ENCODE data around the gene CNTNAP2. TPM values are rescaled to one million over a fixed set of nuclear protein-coding genes. Genes with fewer than 3 reads are reported as not detected.

The CNTNAP2 gene
- total RNA-seq, 4 donors from 2014 or later: 0.42 TPM; not detected in 3

DNA sequence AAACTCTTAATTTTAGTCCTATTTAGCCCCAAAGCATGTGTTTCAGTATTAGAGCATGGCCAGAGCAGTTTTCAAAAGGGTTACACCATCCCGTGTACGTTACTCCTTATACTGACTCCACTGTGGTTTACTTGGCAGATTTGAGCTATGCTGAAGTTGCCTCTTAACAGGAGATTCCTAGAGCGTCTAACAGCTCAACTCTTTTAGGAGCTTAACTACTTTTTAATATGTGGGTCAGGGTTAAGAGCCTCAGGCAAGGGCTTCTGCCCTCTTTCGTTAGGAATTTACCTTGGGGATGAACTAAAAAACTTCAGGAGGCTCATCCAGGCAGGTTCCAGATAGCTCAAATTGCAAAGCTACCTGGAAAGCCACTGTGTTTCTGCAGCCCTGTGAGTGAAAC is 1799.2 kb downstream of the CNTNAP2 start:
- Histone ChIP-seq H3K4me3 (no peak overlapping the region), H3K4me1 (peaks cover 0 to 9% (median 0%) of the 10 kb centered on the region in 4 donors), H3K27me3 (no peaks in the 10 kb centered on the region), H3K9me3 (no peaks in the 10 kb centered on the region), H3K27ac (no peak overlapping the region), H3K36me3 (no peaks in the 10 kb centered on the region)
- no peak for DNase-seq (ENCODE audit: low spot score in 2 of 2)
- no peak for TF ChIP-seq POLR2A (IDR thresholded peaks at IDR 0.05)
- no peak for TF ChIP-seq EP300 (IDR thresholded peaks at IDR 0.05)
- TF ChIP-seq, protein P1, sequence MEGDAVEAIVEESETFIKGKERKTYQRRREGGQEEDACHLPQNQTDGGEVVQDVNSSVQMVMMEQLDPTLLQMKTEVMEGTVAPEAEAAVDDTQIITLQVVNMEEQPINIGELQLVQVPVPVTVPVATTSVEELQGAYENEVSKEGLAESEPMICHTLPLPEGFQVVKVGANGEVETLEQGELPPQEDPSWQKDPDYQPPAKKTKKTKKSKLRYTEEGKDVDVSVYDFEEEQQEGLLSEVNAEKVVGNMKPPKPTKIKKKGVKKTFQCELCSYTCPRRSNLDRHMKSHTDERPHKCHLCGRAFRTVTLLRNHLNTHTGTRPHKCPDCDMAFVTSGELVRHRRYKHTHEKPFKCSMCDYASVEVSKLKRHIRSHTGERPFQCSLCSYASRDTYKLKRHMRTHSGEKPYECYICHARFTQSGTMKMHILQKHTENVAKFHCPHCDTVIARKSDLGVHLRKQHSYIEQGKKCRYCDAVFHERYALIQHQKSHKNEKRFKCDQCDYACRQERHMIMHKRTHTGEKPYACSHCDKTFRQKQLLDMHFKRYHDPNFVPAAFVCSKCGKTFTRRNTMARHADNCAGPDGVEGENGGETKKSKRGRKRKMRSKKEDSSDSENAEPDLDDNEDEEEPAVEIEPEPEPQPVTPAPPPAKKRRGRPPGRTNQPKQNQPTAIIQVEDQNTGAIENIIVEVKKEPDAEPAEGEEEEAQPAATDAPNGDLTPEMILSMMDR (IDR thresholded peaks at IDR 0.05): no peak
- WGBS, 2 donors: 40 to 45% methylated on average over 4 of the region's 4 CpGs

DNA sequence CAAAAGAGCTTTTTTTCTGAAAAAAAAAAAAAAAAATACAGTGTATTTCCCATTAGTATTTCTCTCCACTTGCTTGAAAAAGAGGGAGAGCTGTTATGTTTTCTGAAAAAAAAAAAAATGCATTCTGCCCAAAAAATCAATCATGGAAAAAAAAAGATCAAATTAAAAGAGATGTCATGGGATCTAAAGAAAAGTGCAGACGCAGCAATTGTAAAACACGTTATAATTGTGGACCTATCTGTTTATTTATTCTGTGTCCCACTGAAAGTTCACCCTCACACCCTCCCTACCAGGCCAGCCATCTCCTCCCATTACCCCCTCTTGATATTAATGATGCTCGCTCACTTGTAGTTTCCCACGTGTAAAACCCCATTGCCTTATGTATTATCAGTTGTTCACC is 1800.0 kb downstream of the CNTNAP2 start:
- Histone ChIP-seq H3K4me3 (no peak overlapping the region), H3K27ac (no peak overlapping the region), H3K4me1 (peaks cover 0 to 4% (median 0%) of the 10 kb centered on the region in 4 donors), H3K27me3 (no peaks in the 10 kb centered on the region), H3K9me3 (no peaks in the 10 kb centered on the region), H3K36me3 (no peaks in the 10 kb centered on the region)
- no peak for DNase-seq (ENCODE audit: low spot score in 2 of 2)
- WGBS, 2 donors: 73 to 78% methylated on average over 4 of the region's 4 CpGs
- TF ChIP-seq, protein P1 (IDR thresholded peaks at IDR 0.05): no peak
- TF ChIP-seq POLR2A (IDR thresholded peaks at IDR 0.05): no peak

DNA sequence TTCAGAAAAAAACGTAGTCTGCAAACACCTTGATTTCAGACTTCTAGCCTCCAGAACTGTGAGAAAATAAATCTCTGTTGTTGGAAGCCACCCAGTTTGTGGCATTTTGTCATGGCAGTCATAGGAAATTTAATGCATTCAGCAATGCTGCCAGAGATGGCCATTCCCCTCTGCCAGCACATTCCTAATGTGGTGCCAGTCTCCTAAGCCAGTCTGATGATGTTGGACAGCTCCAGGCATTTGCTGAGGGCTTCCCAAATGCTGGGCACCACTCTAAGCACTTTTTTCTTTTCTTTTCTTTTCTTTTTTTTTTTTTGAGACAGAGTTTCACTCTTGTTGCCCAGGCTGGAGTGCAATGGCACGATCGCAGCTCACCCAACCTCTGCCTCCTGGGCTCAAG is 1807.2 kb downstream of the CNTNAP2 start:
- Histone ChIP-seq H3K36me3 (no peaks in the 10 kb centered on the region), H3K9me3 (no peaks in the 10 kb centered on the region), H3K27ac (no peak overlapping the region), H3K4me1 (no peaks in the 10 kb centered on the region), H3K27me3 (no peaks in the 10 kb centered on the region), H3K4me3 (no peak overlapping the region)
- DNase-seq (ENCODE audit: low spot score in 2 of 2): no peak
- TF ChIP-seq POLR2A (IDR thresholded peaks at IDR 0.05) (no peak), EP300 (IDR thresholded peaks at IDR 0.05) (no peak)
- TF ChIP-seq, protein P1 (IDR thresholded peaks at IDR 0.05): no peak
- WGBS, 2 donors: 83 to 85% methylated on average over 3 of the region's 3 CpGs

DNA sequence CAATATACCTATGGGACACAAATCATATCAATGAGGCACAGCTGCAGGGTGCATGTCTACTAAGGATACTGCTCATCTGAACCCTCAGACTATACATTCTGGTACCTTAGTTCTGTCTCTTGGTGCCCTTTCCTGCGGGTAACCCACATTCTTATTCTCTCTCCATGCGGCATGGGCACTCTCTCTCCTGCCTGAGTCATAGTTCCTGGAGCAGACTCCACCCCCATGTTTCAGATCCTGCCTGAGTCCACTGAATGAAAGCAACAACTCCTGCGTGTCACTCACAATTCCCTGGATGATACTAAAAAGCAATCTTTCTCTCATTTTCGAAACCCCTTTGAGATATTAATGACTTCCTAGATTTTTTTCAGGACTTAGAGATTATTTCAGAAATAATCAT is 1820.8 kb downstream of the CNTNAP2 start:
- no peak for DNase-seq (ENCODE audit: low spot score in 2 of 2)
- Histone ChIP-seq H3K27me3 (no peaks in the 10 kb centered on the region), H3K4me1 (no peaks in the 10 kb centered on the region), H3K27ac (no peak overlapping the region), H3K4me3 (no peak overlapping the region), H3K36me3 (no peaks in the 10 kb centered on the region), H3K9me3 (no peaks in the 10 kb centered on the region)
- TF ChIP-seq, protein P1 (IDR thresholded peaks at IDR 0.05): no peak
- TF ChIP-seq POLR2A (IDR thresholded peaks at IDR 0.05) (no peak), EP300 (IDR thresholded peaks at IDR 0.05) (no peak)
- 79 to 87% methylated on average over 4 of the region's 4 CpGs for WGBS, 2 donors

DNA sequence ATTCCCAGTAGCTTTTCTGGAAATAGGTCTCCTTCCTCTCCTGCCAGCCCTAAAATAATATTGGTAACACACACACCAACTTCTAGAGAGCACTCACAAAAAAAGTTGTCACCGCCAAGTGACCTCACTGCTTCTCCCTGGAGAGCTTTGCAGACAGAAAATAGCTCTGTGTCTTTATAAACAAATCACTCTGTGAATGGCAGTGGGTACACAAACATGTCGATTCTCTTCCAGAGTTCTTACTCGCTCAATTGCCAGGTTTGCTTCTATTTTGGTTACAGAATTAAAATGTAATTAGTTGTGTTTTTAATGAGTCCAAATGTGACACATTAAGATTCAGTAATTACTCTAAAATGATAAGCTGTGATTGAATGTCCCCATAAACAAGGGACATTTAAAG is 1824.8 kb downstream of the CNTNAP2 start:
- Histone ChIP-seq H3K4me3 (no peak overlapping the region), H3K27ac (no peak overlapping the region), H3K36me3 (no peaks in the 10 kb centered on the region), H3K9me3 (no peaks in the 10 kb centered on the region), H3K4me1 (no peaks in the 10 kb centered on the region), H3K27me3 (no peaks in the 10 kb centered on the region)
- DNase-seq (ENCODE audit: low spot score in 2 of 2): no peak
- TF ChIP-seq EP300 (IDR thresholded peaks at IDR 0.05): no peak
- TF ChIP-seq, protein P1 (IDR thresholded peaks at IDR 0.05): no peak
- no peak for TF ChIP-seq POLR2A (IDR thresholded peaks at IDR 0.05)
- WGBS, 2 donors: 43 to 46% methylated on average over 3 of the region's 3 CpGs

Measured in tibial nerve (tissue), 4 donors.